ENCODE results near the gene DSPP.

DNA sequence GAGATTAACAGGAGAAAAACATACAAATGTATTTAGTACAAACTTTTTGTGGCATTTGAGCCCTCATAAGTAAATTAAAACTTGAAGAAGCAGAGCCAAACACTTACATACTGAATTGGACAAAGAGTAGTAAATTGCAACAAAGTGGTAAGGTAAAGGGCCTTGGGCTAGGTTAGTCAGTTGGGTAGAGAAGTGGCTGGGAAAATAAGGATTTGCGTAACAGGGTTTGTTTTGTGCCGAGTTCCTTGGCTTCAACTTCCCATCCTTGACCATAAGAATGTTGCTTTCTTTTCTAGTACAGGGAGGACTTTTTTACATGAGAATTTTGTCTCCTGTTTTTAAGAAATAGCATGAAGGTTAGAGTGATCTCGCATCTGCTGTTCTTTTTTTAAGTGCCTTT, 33.3 kb upstream of the DSPP start:
- TF ChIP-seq, protein P1, sequence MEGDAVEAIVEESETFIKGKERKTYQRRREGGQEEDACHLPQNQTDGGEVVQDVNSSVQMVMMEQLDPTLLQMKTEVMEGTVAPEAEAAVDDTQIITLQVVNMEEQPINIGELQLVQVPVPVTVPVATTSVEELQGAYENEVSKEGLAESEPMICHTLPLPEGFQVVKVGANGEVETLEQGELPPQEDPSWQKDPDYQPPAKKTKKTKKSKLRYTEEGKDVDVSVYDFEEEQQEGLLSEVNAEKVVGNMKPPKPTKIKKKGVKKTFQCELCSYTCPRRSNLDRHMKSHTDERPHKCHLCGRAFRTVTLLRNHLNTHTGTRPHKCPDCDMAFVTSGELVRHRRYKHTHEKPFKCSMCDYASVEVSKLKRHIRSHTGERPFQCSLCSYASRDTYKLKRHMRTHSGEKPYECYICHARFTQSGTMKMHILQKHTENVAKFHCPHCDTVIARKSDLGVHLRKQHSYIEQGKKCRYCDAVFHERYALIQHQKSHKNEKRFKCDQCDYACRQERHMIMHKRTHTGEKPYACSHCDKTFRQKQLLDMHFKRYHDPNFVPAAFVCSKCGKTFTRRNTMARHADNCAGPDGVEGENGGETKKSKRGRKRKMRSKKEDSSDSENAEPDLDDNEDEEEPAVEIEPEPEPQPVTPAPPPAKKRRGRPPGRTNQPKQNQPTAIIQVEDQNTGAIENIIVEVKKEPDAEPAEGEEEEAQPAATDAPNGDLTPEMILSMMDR (conservative IDR thresholded peaks at IDR 0.05; ENCODE audit: low read depth in 2 of 2): no peak
- TF ChIP-seq REST (IDR thresholded peaks at IDR 0.05; ENCODE audit: unreplicated experiment) (no peak), EZH2 (IDR thresholded peaks at IDR 0.05; ENCODE audit: low read depth, unreplicated experiment) (no peak), EZH2phosphoT487 (IDR thresholded peaks at IDR 0.05; ENCODE audit: unreplicated experiment) (no peak), POLR2AphosphoS5 (IDR thresholded peaks at IDR 0.05; ENCODE audit: low read depth) (no peak), CREB1 (CRISPR knock-in tag; IDR thresholded peaks at IDR 0.05; ENCODE audit: low read depth) (no peak), ZNF331 (CRISPR knock-in tag; IDR thresholded peaks at IDR 0.05; ENCODE audit: low read depth) (no peak), STAT1 (IDR thresholded peaks at IDR 0.05; ENCODE audit: unreplicated experiment) (no peak), ZNF114 (CRISPR knock-in tag; IDR thresholded peaks at IDR 0.05) (no peak), JUNB (IDR thresholded peaks at IDR 0.05; ENCODE audit: unreplicated experiment) (no peak), NANOG (IDR thresholded peaks at IDR 0.05; ENCODE audit: borderline replicate concordance) (no peak)
- TF ChIP-seq, protein P2, sequence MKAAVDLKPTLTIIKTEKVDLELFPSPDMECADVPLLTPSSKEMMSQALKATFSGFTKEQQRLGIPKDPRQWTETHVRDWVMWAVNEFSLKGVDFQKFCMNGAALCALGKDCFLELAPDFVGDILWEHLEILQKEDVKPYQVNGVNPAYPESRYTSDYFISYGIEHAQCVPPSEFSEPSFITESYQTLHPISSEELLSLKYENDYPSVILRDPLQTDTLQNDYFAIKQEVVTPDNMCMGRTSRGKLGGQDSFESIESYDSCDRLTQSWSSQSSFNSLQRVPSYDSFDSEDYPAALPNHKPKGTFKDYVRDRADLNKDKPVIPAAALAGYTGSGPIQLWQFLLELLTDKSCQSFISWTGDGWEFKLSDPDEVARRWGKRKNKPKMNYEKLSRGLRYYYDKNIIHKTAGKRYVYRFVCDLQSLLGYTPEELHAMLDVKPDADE (IDR thresholded peaks at IDR 0.05): no peak

All from GM23338 (cell line).